ENCODE data around the gene TYW1B. TPM values are rescaled to one million over a fixed set of nuclear protein-coding genes. Genes with fewer than 3 reads are reported as not detected.
"Not testable (repeated sequence)": the region's sequence is repeated elsewhere in the genome, so short reads cannot be mapped to it uniquely, and the experiment has no call there.

Gene TYW1B
- total RNA-seq, 1 donor from 2014 or later, result 2.0 TPM

- no peaks in the 10 kb centered on the region for H3K9me3 ChIP-seq (ENCODE audit: insufficient read depth, low read depth, low read length)
- H3K79me2 ChIP-seq (ENCODE audit: insufficient read depth, low read length), result no peaks in the 10 kb centered on the region
- no peak overlapping the region for H3K4me2 ChIP-seq (ENCODE audit: low read length)
- TF ChIP-seq CTCF (IDR thresholded peaks at IDR 0.05; ENCODE audit: insufficient read depth, low read depth, low read length) (no peak), EZH2 (IDR thresholded peaks at IDR 0.05; ENCODE audit: insufficient read depth, low read length) (no peak)
- H2AFZ ChIP-seq (ENCODE audit: low read depth, low read length), result no peak overlapping the region
- no peaks in the 10 kb centered on the region for H3K27me3 Mint-ChIP-seq (ENCODE audit: low read depth, unreplicated experiment)
- H3K9ac ChIP-seq (ENCODE audit: low read length), result no peak overlapping the region
- no peaks in the 10 kb centered on the region for H3K36me3 ChIP-seq (ENCODE audit: insufficient read depth, low read length)
- FAIRE-seq (no peak), DNase-seq (ENCODE audit: low read depth) (no peak)
- no peak overlapping the region for H3K4me3 Mint-ChIP-seq (ENCODE audit: unreplicated experiment)
- H3K9me3 Mint-ChIP-seq (ENCODE audit: unreplicated experiment), result peaks cover 6% of the 10 kb centered on the region
- H3K4me1 ChIP-seq (ENCODE audit: insufficient read depth, low read length), result no peaks in the 10 kb centered on the region
- H3K27me3 ChIP-seq (ENCODE audit: insufficient read depth, low read length), result no peaks in the 10 kb centered on the region
- no peak overlapping the region for H3K27ac Mint-ChIP-seq (ENCODE audit: unreplicated experiment)
- H3K27ac ChIP-seq (ENCODE audit: low read depth, low read length), result no peak overlapping the region
- peaks cover 4% of the 10 kb centered on the region for H3K4me1 Mint-ChIP-seq (ENCODE audit: low read depth, unreplicated experiment)
- no peak overlapping the region for H3K4me3 ChIP-seq (ENCODE audit: insufficient read depth, low read depth, low read length)
- H3K36me3 Mint-ChIP-seq (ENCODE audit: low read depth, unreplicated experiment), result peaks cover 5% of the 10 kb centered on the region
- no peaks in the 10 kb centered on the region for H4K20me1 ChIP-seq (ENCODE audit: insufficient read depth, low read length)
Observed at GRCh38 chr7:72603073-72603472, 224.9 kb downstream of the TYW1B start.

GRCh38 chr7:72601683-72602082 is 226.3 kb downstream of the TYW1B start:
- H3K4me1 Mint-ChIP-seq (ENCODE audit: low read depth, unreplicated experiment); H3K36me3 Mint-ChIP-seq (ENCODE audit: low read depth, unreplicated experiment); H3K4me3 Mint-ChIP-seq (ENCODE audit: unreplicated experiment); H3K27me3 ChIP-seq (ENCODE audit: insufficient read depth, low read length); H3K9me3 ChIP-seq (ENCODE audit: insufficient read depth, low read depth, low read length); H3K4me2 ChIP-seq (ENCODE audit: low read length); H3K27ac ChIP-seq (ENCODE audit: low read depth, low read length); H3K9ac ChIP-seq (ENCODE audit: low read length); H3K4me1 ChIP-seq (ENCODE audit: insufficient read depth, low read length); H3K4me3 ChIP-seq (ENCODE audit: insufficient read depth, low read depth, low read length); H3K27me3 Mint-ChIP-seq (ENCODE audit: low read depth, unreplicated experiment); H3K9me3 Mint-ChIP-seq (ENCODE audit: unreplicated experiment); H2AFZ ChIP-seq (ENCODE audit: low read depth, low read length); H4K20me1 ChIP-seq (ENCODE audit: insufficient read depth, low read length); H3K79me2 ChIP-seq (ENCODE audit: insufficient read depth, low read length); DNase-seq (ENCODE audit: low read depth); H3K36me3 ChIP-seq (ENCODE audit: insufficient read depth, low read length); H3K27ac Mint-ChIP-seq (ENCODE audit: unreplicated experiment); FAIRE-seq: not testable (repeated sequence)

DNA sequence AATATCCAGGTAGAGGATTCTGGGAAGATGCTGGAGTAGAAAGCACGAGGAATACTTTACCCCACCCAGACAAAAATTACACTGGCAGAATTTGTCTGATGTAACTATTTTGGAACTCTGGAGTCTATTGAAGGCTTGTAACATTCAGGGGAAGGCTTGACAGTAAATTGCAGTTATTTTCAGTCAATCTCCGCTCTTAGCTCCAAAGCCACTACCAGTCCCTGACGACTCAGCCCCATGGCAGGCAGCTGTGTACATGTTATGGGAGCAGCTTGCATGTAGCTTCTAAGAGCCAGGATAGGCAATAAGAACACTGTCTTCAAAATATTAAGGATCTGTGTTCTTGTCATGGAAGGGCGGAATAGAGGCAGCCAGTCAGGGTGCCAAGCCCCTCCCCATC is 238.0 kb downstream of the TYW1B start:
- H3K4me3 Mint-ChIP-seq (ENCODE audit: unreplicated experiment); H3K4me2 ChIP-seq (ENCODE audit: low read length); H3K27ac ChIP-seq (ENCODE audit: low read depth, low read length); H2AFZ ChIP-seq (ENCODE audit: low read depth, low read length); H3K36me3 ChIP-seq (ENCODE audit: insufficient read depth, low read length); H3K4me1 ChIP-seq (ENCODE audit: insufficient read depth, low read length); H3K4me1 Mint-ChIP-seq (ENCODE audit: low read depth, unreplicated experiment); H3K27ac Mint-ChIP-seq (ENCODE audit: unreplicated experiment); H3K79me2 ChIP-seq (ENCODE audit: insufficient read depth, low read length); H3K9me3 ChIP-seq (ENCODE audit: insufficient read depth, low read depth, low read length); H4K20me1 ChIP-seq (ENCODE audit: insufficient read depth, low read length); H3K27me3 Mint-ChIP-seq (ENCODE audit: low read depth, unreplicated experiment); H3K27me3 ChIP-seq (ENCODE audit: insufficient read depth, low read length); H3K9ac ChIP-seq (ENCODE audit: low read length); H3K4me3 ChIP-seq (ENCODE audit: insufficient read depth, low read depth, low read length): not testable (repeated sequence)
- FAIRE-seq (peak; percentile 13), DNase-seq (ENCODE audit: low read depth) (peak; percentile 36)
- Mint-ChIP-seq H3K36me3 (ENCODE audit: low read depth, unreplicated experiment) (peaks cover 15% of the 10 kb centered on the region), H3K9me3 (ENCODE audit: unreplicated experiment) (peaks cover 15% of the 10 kb centered on the region)

- Mint-ChIP-seq H3K36me3 (ENCODE audit: low read depth, unreplicated experiment) (peaks cover 19% of the 10 kb centered on the region), H3K9me3 (ENCODE audit: unreplicated experiment) (peaks cover 16% of the 10 kb centered on the region)
- not testable (repeated sequence) for H4K20me1 ChIP-seq (ENCODE audit: insufficient read depth, low read length); H3K27ac ChIP-seq (ENCODE audit: low read depth, low read length); H3K4me1 Mint-ChIP-seq (ENCODE audit: low read depth, unreplicated experiment); H3K4me1 ChIP-seq (ENCODE audit: insufficient read depth, low read length); H3K27me3 Mint-ChIP-seq (ENCODE audit: low read depth, unreplicated experiment); DNase-seq (ENCODE audit: low read depth); H3K4me2 ChIP-seq (ENCODE audit: low read length); H3K9ac ChIP-seq (ENCODE audit: low read length); H3K27me3 ChIP-seq (ENCODE audit: insufficient read depth, low read length); H3K4me3 Mint-ChIP-seq (ENCODE audit: unreplicated experiment); H3K4me3 ChIP-seq (ENCODE audit: insufficient read depth, low read depth, low read length); FAIRE-seq; H2AFZ ChIP-seq (ENCODE audit: low read depth, low read length); H3K27ac Mint-ChIP-seq (ENCODE audit: unreplicated experiment); H3K79me2 ChIP-seq (ENCODE audit: insufficient read depth, low read length); H3K36me3 ChIP-seq (ENCODE audit: insufficient read depth, low read length); H3K9me3 ChIP-seq (ENCODE audit: insufficient read depth, low read depth, low read length)
Observed at GRCh38 chr7:72587267-72587666, 240.7 kb downstream of the TYW1B start.

GRCh38 chr7:72584576-72584975 is 243.4 kb downstream of the TYW1B start:
- not testable (repeated sequence) for H3K27ac ChIP-seq (ENCODE audit: low read depth, low read length); H3K4me2 ChIP-seq (ENCODE audit: low read length); DNase-seq (ENCODE audit: low read depth); H3K4me1 ChIP-seq (ENCODE audit: insufficient read depth, low read length); H3K4me3 Mint-ChIP-seq (ENCODE audit: unreplicated experiment); H3K27me3 Mint-ChIP-seq (ENCODE audit: low read depth, unreplicated experiment); H3K27ac Mint-ChIP-seq (ENCODE audit: unreplicated experiment); FAIRE-seq; H3K27me3 ChIP-seq (ENCODE audit: insufficient read depth, low read length); H3K4me1 Mint-ChIP-seq (ENCODE audit: low read depth, unreplicated experiment); H3K79me2 ChIP-seq (ENCODE audit: insufficient read depth, low read length); H3K36me3 ChIP-seq (ENCODE audit: insufficient read depth, low read length); H4K20me1 ChIP-seq (ENCODE audit: insufficient read depth, low read length); H3K9me3 ChIP-seq (ENCODE audit: insufficient read depth, low read depth, low read length); H2AFZ ChIP-seq (ENCODE audit: low read depth, low read length); H3K9ac ChIP-seq (ENCODE audit: low read length); H3K4me3 ChIP-seq (ENCODE audit: insufficient read depth, low read depth, low read length)
- Mint-ChIP-seq H3K9me3 (ENCODE audit: unreplicated experiment) (peaks cover 12% of the 10 kb centered on the region), H3K36me3 (ENCODE audit: low read depth, unreplicated experiment) (peaks cover 14% of the 10 kb centered on the region)

Measured in astrocyte (in vitro differentiated cells and primary cell).